ENCODE data around the gene PPP5C. TPM values are rescaled to one million over a fixed set of nuclear protein-coding genes. Genes with fewer than 3 reads are reported as not detected.

Gene PPP5C
- total and polyA plus RNA-seq, 4 donors, result 19.0 to 50.5 (median 28.3) TPM

- Histone ChIP-seq H3K27ac (ENCODE audit: low read depth in 1 of 2, low read length in 2 of 2) (no peak overlapping the region), H3K4me1 (ENCODE audit: control insufficient read depth in 4 of 4, insufficient read depth in 4 of 4, low read length in 3 of 4) (no peaks in the 10 kb centered on the region), H3K9me3 (ENCODE audit: control insufficient read depth in 4 of 4, low read length in 3 of 4) (no peaks in the 10 kb centered on the region), H3K27me3 (ENCODE audit: control insufficient read depth in 4 of 4, insufficient read depth in 4 of 4, low read length in 3 of 4) (no peaks in the 10 kb centered on the region), H3K36me3 (ENCODE audit: control insufficient read depth in 4 of 4, insufficient read depth in 3 of 4, low read depth in 1 of 4, low read length in 3 of 4) (no peaks in the 10 kb centered on the region), H3K4me3 (ENCODE audit: low read depth in 1 of 3, low read length in 3 of 3) (no peak overlapping the region), H3K9ac (ENCODE audit: low read depth in 1 of 2, low read length in 2 of 2) (no peak overlapping the region)
- WGBS, result 81% methylated on average over 10 of the region's 10 CpGs
- TF ChIP-seq MAX (IDR thresholded peaks at IDR 0.05) (no peak), FOXA2 (IDR thresholded peaks at IDR 0.05) (no peak), EGR1 (IDR thresholded peaks at IDR 0.05; ENCODE audit: low read depth in 2 of 2) (no peak), REST (IDR thresholded peaks at IDR 0.05) (no peak)
- no peak for DNase-seq (ENCODE audit: low spot score)
Measured at GRCh38 chr19:46339446-46339845, 7.4 kb upstream of the PPP5C start.

- TF ChIP-seq TAF1 (conservative IDR thresholded peaks at IDR 0.05) (no peak), YY1 (IDR thresholded peaks at IDR 0.05) (no peak)
- no peak for DNase-seq (ENCODE audit: low spot score)
- no peaks in the 10 kb centered on the region for H3K4me1 ChIP-seq (ENCODE audit: control insufficient read depth in 4 of 4, insufficient read depth in 4 of 4, low read length in 3 of 4)
- WGBS, result 94% methylated on average over 11 of the region's 11 CpGs
- H3K9me3 ChIP-seq (ENCODE audit: control insufficient read depth in 4 of 4, low read length in 3 of 4), result no peaks in the 10 kb centered on the region
- H3K9ac ChIP-seq (ENCODE audit: low read depth in 1 of 2, low read length in 2 of 2), result no peak overlapping the region
- H3K4me3 ChIP-seq (ENCODE audit: low read depth in 1 of 3, low read length in 3 of 3), result no peak overlapping the region
- no peaks in the 10 kb centered on the region for H3K36me3 ChIP-seq (ENCODE audit: control insufficient read depth in 4 of 4, insufficient read depth in 3 of 4, low read depth in 1 of 4, low read length in 3 of 4)
- H3K27me3 ChIP-seq (ENCODE audit: control insufficient read depth in 4 of 4, insufficient read depth in 4 of 4, low read length in 3 of 4), result no peaks in the 10 kb centered on the region
- no peak overlapping the region for H3K27ac ChIP-seq (ENCODE audit: low read depth in 1 of 2, low read length in 2 of 2)
Measured at GRCh38 chr19:46340051-46340659, 6.7 kb upstream of the PPP5C start.

GRCh38 chr19:46341937-46342336, 5.0 kb upstream of the PPP5C start:
- H3K9me3 ChIP-seq (ENCODE audit: control insufficient read depth in 4 of 4, low read length in 3 of 4), result no peaks in the 10 kb centered on the region
- WGBS, result 86% methylated on average over 3 of the region's 3 CpGs
- TF ChIP-seq EGR1 (IDR thresholded peaks at IDR 0.05; ENCODE audit: low read depth in 2 of 2), result no peak
- no peak for TF ChIP-seq TAF1 (conservative IDR thresholded peaks at IDR 0.05)
- no peak for TF ChIP-seq YY1 (IDR thresholded peaks at IDR 0.05)
- TF ChIP-seq FOXA2 (IDR thresholded peaks at IDR 0.05), result no peak
- no peak for TF ChIP-seq HNF4A (conservative IDR thresholded peaks at IDR 0.05)
- no peak for TF ChIP-seq CTCF (IDR thresholded peaks at IDR 0.05; ENCODE audit: low read depth, low read length, missing input control)
- TF ChIP-seq ZBTB33 (IDR thresholded peaks at IDR 0.05), result no peak
- no peak for TF ChIP-seq SP1 (IDR thresholded peaks at IDR 0.05)
- no peak for TF ChIP-seq ATF3 (IDR thresholded peaks at IDR 0.05)
- no peak for TF ChIP-seq RAD21 (IDR thresholded peaks at IDR 0.05)
- TF ChIP-seq REST (IDR thresholded peaks at IDR 0.05), result no peak
- TF ChIP-seq GABPA (IDR thresholded peaks at IDR 0.05 in 1 of 2, conservative IDR thresholded peaks at IDR 0.05 in 1 of 2), result no peak
- no peak for TF ChIP-seq HNF4G (IDR thresholded peaks at IDR 0.05)
- TF ChIP-seq MAX (IDR thresholded peaks at IDR 0.05), result no peak
- no peak for TF ChIP-seq FOXA1 (IDR thresholded peaks at IDR 0.05)
- H3K27ac ChIP-seq (ENCODE audit: low read depth in 1 of 2, low read length in 2 of 2), result no peak overlapping the region
- H3K27me3 ChIP-seq (ENCODE audit: control insufficient read depth in 4 of 4, insufficient read depth in 4 of 4, low read length in 3 of 4), result no peaks in the 10 kb centered on the region
- H3K36me3 ChIP-seq (ENCODE audit: control insufficient read depth in 4 of 4, insufficient read depth in 3 of 4, low read depth in 1 of 4, low read length in 3 of 4), result no peaks in the 10 kb centered on the region
- DNase-seq (ENCODE audit: low spot score), result no peak
- no peak overlapping the region for H3K9ac ChIP-seq (ENCODE audit: low read depth in 1 of 2, low read length in 2 of 2)
- H3K4me1 ChIP-seq (ENCODE audit: control insufficient read depth in 4 of 4, insufficient read depth in 4 of 4, low read length in 3 of 4), result peaks cover 0 to 6% (median 4%) of the 10 kb centered on the region in 4 donors
- no peak overlapping the region for H3K4me3 ChIP-seq (ENCODE audit: low read depth in 1 of 3, low read length in 3 of 3)

Data from liver (tissue), 9 donors.